ENCODE measurements around the gene SGMS1.

DNA sequence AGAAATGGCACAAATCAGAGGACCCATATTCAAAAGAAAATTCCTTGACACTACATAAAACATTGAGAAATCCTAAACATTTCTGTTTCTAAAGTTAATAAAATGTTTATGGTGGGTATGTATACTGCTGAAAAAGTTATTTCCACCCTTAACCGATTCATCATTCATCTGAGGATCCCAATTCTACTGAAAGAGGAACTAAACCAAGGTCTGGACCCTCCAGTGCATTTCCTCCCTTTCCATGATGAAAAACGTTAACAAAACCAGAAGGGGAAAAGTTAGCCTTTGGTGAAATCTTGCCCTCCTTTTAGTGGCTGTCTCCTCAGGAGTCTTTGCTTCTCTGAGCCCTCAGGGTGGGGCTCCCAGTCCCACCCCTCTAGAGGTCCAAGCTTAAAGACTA is 227.9 kb downstream of the SGMS1 start:
- TF ChIP-seq, protein P1, sequence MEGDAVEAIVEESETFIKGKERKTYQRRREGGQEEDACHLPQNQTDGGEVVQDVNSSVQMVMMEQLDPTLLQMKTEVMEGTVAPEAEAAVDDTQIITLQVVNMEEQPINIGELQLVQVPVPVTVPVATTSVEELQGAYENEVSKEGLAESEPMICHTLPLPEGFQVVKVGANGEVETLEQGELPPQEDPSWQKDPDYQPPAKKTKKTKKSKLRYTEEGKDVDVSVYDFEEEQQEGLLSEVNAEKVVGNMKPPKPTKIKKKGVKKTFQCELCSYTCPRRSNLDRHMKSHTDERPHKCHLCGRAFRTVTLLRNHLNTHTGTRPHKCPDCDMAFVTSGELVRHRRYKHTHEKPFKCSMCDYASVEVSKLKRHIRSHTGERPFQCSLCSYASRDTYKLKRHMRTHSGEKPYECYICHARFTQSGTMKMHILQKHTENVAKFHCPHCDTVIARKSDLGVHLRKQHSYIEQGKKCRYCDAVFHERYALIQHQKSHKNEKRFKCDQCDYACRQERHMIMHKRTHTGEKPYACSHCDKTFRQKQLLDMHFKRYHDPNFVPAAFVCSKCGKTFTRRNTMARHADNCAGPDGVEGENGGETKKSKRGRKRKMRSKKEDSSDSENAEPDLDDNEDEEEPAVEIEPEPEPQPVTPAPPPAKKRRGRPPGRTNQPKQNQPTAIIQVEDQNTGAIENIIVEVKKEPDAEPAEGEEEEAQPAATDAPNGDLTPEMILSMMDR (IDR thresholded peaks at IDR 0.05), result no peak
- TF ChIP-seq EZH2 (IDR thresholded peaks at IDR 0.05), result no peak

All from neural progenitor cell (in vitro differentiated cells).